ENCODE measurements around the gene ICAM1. TPM values are rescaled to one million over a fixed set of nuclear protein-coding genes. Genes with fewer than 3 reads are reported as not detected.

The ICAM1 gene
- total RNA-seq, 2 experiments from 2014 or later, result 35.5 to 37.2 TPM

- Mint-ChIP-seq H3K27ac (no peak overlapping the region), H3K4me3 (peak overlapping the region; percentile 73), H3K36me3 (ENCODE audit: low read depth) (no peaks in the 10 kb centered on the region), H3K9me3 (no peaks in the 10 kb centered on the region), H3K27me3 (peaks cover 75% of the 10 kb centered on the region), H3K4me1 (ENCODE audit: low read depth) (peaks cover 62% of the 10 kb centered on the region)
- DNase-seq (peak; percentile 87), ATAC-seq (peak; percentile 59)
- POLR2A ChIA-PET, result interaction anchor here (0.6 to 9.2 kb wide), 7 partner anchors 9 to 186 kb away, joined by 3 to 107 read pairs (median 3); partner anchors contain the start of genes ICAM1, PPAN, RAVER1 and TYK2
- CTCF ChIA-PET, result interaction anchor here (1.0 to 1.5 kb wide), 4 partner anchors 23 to 98 kb away, joined by 3 to 5 read pairs (median 4); no protein-coding TSS in a partner anchor
- intact Hi-C loops (cut with micrococcal nuclease), result no loop called here
- no peak for TF ChIP-seq CTCF (IDR thresholded peaks at IDR 0.05)
These were observed 21.4 kb downstream of the ICAM1 start for GRCh38 chr19:10292206-10292788.

- H3K9me3 Mint-ChIP-seq, result no peaks in the 10 kb centered on the region
- POLR2A ChIA-PET, result interaction anchor here (0.6 to 9.2 kb wide), 6 partner anchors 10 to 187 kb away, joined by 3 to 107 read pairs (median 3); partner anchors contain the start of genes ICAM1 and PPAN
- peaks cover 68% of the 10 kb centered on the region for H3K27me3 Mint-ChIP-seq
- TF ChIP-seq CTCF (IDR thresholded peaks at IDR 0.05), result no peak
- H3K27ac Mint-ChIP-seq, result peak overlapping the region; percentile 34
- peak overlapping the region; percentile 73 for H3K4me3 Mint-ChIP-seq
- CTCF ChIA-PET, result no interaction called here
- no peaks in the 10 kb centered on the region for H3K36me3 Mint-ChIP-seq (ENCODE audit: low read depth)
- intact Hi-C loops (cut with micrococcal nuclease), result no loop called here
- H3K4me1 Mint-ChIP-seq (ENCODE audit: low read depth), result peaks cover 55% of the 10 kb centered on the region
- DNase-seq, result peak; percentile 30
- no peak for ATAC-seq
These were observed 22.1 kb downstream of the ICAM1 start for GRCh38 chr19:10292789-10293636.

- Mint-ChIP-seq H3K4me1 (ENCODE audit: low read depth) (peaks cover 49% of the 10 kb centered on the region), H3K27me3 (peaks cover 62% of the 10 kb centered on the region), H3K36me3 (ENCODE audit: low read depth) (no peaks in the 10 kb centered on the region), H3K27ac (no peak overlapping the region), H3K9me3 (no peaks in the 10 kb centered on the region), H3K4me3 (no peak overlapping the region)
- intact Hi-C loops (cut with micrococcal nuclease), result no loop called here
- DNase-seq, result no peak
- no peak for ATAC-seq
- ChIA-PET POLR2A (interaction anchor here (1.1 to 1.2 kb wide), 2 partner anchors 12 to 37 kb away, joined by 3 to 7 read pairs; no protein-coding TSS in a partner anchor), CTCF (no interaction called here)
- no peak for TF ChIP-seq CTCF (IDR thresholded peaks at IDR 0.05)
These were observed 22.9 kb downstream of the ICAM1 start for GRCh38 chr19:10293637-10294367.

GRCh38 chr19:10294368-10294697, 23.4 kb downstream of the ICAM1 start:
- no peak for DNase-seq
- Mint-ChIP-seq H3K9me3 (no peaks in the 10 kb centered on the region), H3K4me3 (no peak overlapping the region), H3K27ac (no peak overlapping the region), H3K27me3 (peaks cover 60% of the 10 kb centered on the region), H3K4me1 (ENCODE audit: low read depth) (peaks cover 45% of the 10 kb centered on the region), H3K36me3 (ENCODE audit: low read depth) (no peaks in the 10 kb centered on the region)
- POLR2A ChIA-PET, result interaction anchor here (1.1 to 1.2 kb wide), 2 partner anchors 12 to 37 kb away, joined by 3 to 7 read pairs; no protein-coding TSS in a partner anchor
- intact Hi-C loops (cut with micrococcal nuclease), result no loop called here
- TF ChIP-seq CTCF (IDR thresholded peaks at IDR 0.05), result no peak
- CTCF ChIA-PET, result no interaction called here
- ATAC-seq, result no peak
